Medulla oblongata (tissue), 1 donor: ENCODE results near the gene JARID2.
"Not testable (repeated sequence)": the region's sequence is repeated elsewhere in the genome, so short reads cannot be mapped to it uniquely, and the experiment has no call there.

Source experiments
- DNase-seq: peaks from one replicate; pipeline ENCODE4 v3.0.0-alpha.2; 2015; ENCODE audit errors: extremely low spot score

JARID2 gene

DNA sequence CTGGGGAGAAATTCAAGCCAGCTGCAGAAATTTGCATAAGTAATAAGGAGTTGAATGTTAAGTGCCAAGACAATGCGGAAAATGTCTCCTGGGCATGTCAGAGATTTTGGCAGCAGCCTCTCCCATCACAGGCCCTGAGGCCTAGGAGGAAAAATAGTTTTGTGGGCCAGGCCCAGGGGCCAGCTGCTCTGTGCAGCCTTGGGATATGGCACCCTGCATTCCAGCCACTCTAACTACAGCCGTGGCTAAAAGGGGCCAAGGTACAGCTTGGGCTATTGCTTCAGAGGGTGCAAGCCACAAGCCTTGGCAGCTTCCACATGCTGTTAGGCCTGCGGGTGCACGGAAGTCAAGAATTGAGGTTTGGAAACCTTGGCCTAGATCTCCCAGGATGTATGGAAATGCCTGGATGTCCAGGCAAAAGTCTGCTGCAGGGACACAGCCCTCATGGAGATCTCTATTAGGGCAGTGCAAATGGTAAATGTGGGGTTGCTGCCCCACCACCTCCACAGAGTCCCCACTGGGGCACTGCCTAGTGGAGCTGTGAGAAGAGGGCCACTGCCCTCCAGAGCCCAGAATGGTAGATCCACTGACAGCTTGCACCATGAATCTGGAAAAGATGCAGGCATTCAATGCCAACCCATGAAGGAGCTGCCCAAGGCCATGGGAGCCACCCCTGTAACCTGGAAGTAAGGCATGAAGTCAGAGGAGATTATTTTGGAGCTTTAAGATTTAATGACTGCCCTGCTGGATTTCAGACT, 290.5 kb downstream of the JARID2 start:
- no peak for DNase-seq

DNA sequence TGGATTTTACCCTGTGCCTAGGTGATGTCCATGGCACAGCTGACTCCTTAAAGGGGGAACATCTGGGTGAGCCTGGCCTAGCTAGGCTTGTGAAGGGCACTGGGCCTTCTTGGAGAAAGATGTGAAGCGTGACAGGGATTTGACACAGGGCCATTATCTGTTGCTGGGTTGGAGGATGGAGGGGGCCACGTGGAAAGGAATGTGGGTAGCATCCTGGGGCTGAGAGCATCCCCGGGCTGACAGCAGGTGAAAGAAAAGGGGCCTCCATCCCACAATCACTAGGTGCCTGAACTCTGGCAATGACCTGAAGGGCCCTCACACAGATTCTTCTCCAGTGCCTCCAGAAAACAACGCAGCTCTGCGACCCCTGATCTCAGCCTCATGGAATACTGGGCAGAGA, 292.2 kb downstream of the JARID2 start:
- DNase-seq = no peak

- no peak for DNase-seq
Observed at GRCh38 chr6:15538766-15539495, 293.1 kb downstream of the JARID2 start.

- DNase-seq = no peak
Observed at GRCh38 chr6:15539722-15540270, 293.9 kb downstream of the JARID2 start.

GRCh38 chr6:15543332-15543917, 297.6 kb downstream of the JARID2 start:
- DNase-seq = not testable (repeated sequence)

DNA sequence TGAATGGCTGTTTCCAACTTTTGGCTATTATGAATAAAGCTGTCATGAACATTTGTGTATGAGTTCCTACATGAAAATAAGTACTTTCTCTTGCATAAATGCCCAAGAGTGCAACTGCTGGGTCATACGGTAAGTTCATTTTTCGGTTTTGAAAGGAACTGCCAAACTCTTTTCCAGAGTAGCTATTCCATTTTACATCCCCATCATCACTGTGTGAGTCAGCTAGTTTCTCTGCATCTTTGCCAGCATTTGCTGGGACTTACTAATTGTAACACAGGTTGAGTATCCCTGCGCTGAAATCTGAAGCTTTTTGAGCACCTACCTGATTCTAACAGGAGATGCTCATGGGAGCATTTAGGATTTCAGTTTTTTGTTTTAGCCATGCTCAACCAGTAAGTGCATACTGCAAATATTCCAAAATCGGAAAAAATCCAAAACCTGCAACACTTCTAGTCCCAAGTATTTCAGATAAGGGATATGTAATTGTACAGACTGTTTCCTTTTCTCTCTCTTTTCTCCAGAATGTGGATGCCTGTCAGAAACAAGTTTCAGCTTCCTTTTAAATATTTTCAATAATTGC, 298.5 kb downstream of the JARID2 start:
- DNase-seq = no peak

GRCh38 chr6:15546591-15546990, 300.7 kb downstream of the JARID2 start:
- DNase-seq = no peak

DNA sequence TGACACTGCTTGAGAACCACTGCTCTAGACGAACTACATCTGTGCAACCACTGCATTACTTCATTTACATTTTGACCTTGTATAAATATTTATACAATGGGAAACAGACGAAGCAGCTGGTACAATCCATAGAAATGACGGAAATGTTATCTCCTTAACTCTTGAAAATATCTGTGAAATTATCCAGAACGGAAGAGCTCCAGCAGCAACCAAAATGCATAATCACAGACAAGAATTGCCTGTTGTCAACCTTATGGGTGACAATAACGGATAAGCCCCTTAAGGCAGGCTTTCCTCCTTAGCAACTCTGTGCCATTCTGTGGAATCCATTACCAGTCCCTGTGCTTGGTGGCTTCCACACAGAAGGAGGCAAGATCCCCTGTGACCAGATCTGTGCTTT, 301.5 kb downstream of the JARID2 start:
- no peak for DNase-seq

- DNase-seq = no peak
Observed at GRCh38 chr6:15549371-15549770, 303.5 kb downstream of the JARID2 start.

DNA sequence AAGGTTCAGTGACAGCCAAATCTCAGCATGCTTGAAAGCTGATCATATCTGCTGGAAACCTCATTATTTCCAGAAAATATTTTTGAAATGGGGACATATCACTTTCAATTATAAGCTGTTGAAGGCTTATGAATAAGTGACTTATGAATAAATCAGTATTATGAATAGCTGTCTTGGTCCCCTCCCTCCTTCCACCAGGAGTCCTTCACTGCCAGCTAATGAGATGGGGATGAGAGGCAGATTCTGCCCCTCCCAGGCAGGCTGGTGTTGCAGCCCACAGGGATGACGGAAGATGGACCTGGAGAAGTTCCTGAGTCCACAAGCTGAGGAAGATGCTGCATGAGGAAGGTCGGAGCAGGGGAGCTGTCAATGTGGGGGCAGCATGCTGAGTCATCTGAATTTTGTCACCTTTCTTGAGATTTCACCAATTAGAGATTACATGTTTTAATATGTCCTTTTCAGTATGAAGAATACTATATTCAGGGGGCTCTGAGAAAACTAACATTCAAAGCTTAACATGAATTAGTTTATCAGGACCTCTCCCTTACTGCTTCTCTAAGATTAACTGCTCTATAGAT, 304.8 kb downstream of the JARID2 start:
- no peak for DNase-seq

DNA sequence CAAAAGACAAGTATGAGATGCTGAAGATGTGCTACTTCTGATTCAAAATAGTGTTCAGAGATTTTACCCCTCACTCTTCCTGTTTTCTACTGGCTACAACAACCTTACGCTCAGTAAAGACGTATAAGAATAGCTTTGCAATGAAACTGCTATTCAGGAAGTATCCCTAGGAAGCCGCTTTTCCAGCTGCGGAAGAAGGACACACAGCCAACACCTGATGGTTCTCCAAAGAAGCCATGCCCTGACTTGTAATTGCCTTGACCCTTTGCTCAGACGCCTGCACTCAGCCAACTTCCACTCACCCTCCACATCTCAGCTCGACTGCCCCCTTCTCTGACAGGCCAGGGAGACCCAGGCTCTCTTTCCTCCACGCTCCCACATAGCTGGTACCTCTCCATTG, 305.4 kb downstream of the JARID2 start:
- DNase-seq = no peak

DNA sequence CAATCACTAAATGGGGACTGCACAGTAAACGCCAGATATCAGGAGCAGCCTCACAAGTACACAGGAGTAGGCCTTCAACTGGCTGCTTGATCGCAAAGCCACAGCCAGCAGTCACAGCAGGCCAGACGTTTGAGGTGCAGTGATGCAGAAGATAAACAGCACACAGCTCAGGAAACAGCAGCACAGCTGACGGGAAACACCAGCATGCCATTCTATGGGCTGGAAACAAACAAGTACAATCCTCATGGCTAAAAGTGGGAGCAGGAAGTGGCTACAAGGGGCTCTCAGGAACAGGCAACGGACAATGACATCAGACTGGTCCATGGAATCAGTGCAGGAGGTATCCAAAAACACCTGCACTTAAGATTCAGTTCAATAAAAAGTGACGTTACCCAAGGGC, 305.9 kb downstream of the JARID2 start:
- no peak for DNase-seq

- DNase-seq = no peak
Observed at GRCh38 chr6:15553031-15553430, 307.2 kb downstream of the JARID2 start.

DNA sequence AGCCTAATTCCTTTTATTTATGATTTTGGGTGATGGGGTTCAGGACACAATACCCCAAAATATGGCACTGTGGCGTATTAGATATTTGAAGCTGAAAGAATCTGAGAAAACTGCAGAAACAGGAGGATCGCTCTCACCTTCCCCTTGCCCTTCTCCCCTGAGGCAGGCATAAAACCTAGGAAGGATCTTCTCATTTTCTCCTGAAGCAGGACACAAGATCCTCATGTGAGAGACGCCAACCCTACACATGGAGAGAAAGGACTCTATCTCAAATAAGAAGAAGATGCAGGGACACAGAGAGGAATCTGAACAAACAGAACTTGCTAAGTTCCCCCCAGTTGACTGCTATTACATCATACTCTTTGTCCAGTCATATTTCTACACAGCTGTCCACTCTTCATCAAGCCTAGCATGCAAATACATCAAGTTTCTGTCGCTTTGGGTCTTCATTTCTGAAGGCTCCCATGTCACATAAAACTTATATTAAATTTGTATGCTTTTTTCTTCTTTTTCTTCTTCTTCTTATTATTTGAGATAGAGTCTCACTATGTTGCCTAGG, 307.9 kb downstream of the JARID2 start:
- DNase-seq = no peak

GRCh38 chr6:15554728-15555100, 308.8 kb downstream of the JARID2 start:
- no peak for DNase-seq

GRCh38 chr6:15555101-15556038, 309.5 kb downstream of the JARID2 start:
- DNase-seq = no peak

GRCh38 chr6:15556711-15557110, 310.8 kb downstream of the JARID2 start:
- no peak for DNase-seq

- DNase-seq = no peak
Observed at GRCh38 chr6:15557174-15557573, 311.3 kb downstream of the JARID2 start.

DNA sequence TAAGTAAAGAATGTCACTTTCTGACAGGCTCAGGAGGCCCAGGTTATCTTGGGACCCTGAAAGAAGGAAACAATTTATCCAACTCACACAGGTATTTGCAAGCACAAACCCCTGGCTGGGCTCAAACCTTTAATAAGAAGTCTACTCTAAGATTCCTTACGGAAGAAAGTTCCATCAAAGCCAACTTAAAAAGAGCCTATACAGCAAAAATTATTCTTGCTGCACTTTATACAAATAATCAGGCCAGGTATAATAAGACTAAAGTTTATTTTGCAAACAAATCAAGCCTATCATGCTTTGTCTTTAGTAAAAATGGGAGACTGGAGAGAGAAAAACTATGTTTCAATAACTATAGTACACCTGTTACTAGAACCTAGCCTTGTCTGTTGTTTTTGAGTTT, 314.8 kb downstream of the JARID2 start:
- no peak for DNase-seq

- no peak for DNase-seq
Observed at GRCh38 chr6:15561447-15562199, 315.8 kb downstream of the JARID2 start.
